GM10847 (cell line): ENCODE measurements around the gene CDX4.

Experiments
- POLR2A ChIP-seq: IDR thresholded peaks from 2 replicates; pipeline ENCODE4 v1.6.1; 2011; ENCODE audit not compliant: insufficient read length; ENCODE audit errors: extremely low read depth

CDX4 gene, protein sequence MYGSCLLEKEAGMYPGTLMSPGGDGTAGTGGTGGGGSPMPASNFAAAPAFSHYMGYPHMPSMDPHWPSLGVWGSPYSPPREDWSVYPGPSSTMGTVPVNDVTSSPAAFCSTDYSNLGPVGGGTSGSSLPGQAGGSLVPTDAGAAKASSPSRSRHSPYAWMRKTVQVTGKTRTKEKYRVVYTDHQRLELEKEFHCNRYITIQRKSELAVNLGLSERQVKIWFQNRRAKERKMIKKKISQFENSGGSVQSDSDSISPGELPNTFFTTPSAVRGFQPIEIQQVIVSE

DNA sequence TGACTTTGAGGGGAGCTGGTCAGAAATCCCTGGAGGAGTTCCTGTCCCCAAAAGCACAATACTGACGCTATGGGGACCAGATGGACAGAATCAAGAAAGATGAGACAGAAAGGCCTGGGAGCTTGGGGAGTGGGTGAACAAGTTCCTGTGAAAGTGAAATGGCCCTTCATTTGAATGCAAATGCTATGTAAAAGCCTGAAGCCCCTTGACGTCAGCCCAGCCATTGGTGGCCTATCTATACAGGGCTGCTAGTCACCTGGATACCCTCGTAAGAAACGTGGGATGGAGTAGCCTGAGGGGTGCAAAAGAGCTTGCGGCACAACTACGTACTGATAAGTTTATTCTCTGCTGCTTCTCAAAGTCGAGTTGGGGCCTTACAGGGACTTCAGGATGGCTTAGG, at the start of gene CDX4:
CDX4 (plus strand) TSS at position 223 of the 400 bp plus-strand sequence. CDS start 201 bp downstream, outside the sequence.
- TF ChIP-seq POLR2A = no peak

DNA sequence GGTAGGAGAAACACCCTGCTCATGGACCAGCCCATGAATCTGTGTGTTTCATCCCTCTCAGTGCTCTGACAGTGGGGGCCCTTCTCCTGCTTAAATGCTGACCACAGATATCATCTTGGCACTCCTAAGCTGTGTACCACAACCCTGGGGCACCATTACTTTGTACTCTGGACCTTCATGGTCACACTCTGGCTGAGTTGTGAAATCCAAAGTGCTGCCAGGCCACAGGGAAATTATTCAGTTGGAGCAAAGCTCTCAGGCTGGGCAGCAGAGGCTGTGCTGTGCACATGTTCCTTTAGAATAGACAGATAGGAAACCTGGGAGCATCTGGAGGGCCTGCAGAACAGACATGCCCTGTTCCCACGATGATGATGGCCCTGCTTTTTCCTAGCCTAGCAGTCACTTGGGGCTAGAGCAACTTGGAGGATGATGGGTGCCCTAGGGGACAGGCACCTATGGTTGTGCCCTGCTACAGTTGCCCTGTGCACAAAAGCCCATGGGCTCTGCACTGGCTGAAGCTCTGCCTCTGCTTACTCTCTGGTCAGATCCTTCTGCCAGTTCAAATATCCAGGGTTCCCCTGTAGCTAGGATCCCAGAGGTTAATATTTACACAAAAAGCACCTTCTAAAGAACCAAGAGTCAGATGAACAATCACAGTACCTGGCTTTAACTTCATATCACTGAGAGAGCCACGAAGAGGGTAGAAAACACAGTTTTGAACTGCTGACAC, 48.5 kb upstream of the CDX4 start:
- no peak for TF ChIP-seq POLR2A

DNA sequence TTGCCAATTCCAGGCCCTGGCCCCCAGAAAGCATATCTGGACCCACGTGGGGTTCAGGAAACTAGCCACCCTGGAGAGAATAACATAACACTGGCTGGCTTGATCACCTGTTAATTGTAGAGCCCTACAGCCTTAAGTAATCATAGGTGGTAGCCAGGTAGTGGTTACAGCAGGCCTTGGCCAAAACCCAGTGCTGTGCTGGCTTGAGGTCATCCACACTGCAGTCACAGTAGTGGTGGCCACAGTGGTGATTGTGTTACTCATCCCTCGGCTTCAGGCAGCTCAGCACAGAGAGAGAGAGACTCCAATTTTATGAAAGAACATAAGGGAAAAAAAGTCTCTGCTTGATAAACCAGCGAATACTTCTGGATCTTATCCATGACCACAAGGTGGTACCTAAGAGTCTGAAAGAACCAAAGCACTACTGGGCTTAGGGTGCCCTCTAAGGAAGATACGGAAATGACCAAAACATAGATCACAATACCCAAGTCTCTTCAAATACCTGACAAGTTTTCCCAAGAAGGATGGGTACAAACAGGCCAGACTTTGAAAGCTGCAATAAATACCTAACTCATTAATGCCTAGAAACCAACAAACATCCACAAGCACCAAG, 46.6 kb upstream of the CDX4 start:
- TF ChIP-seq POLR2A = no peak

DNA sequence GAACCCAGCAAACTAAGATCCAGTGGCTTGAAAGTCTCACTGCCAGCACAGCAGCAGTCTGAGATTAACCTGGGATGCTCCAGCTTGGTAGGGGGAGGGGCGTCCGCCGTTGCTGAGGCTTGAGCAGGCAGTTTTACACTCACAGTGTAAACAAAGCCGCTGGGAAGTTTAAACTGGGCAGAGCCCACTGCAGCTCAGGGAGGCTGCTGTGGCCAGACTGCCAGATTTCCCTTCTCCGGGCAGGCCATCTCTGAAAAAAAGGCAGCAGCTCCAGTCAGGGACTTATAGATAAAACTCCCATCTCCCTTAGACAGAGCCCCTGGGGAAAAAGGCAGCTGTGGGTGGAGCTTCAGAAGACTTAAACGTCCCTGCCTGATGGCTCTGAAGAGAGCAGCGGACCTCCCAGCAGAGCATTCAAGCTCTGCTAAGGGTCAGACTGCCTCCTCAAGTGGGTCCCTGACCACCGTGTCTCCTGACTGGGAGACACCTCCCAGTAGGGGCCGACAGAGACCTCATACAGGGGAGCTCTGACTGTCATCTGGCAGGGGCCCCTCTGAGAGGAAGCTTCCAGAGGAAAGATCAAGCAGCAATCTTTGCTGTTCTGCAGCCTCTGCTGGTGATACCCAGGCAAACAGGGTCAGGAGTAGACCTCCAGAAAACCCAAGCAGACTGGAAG, 45.1 kb upstream of the CDX4 start:
- no peak for TF ChIP-seq POLR2A

DNA sequence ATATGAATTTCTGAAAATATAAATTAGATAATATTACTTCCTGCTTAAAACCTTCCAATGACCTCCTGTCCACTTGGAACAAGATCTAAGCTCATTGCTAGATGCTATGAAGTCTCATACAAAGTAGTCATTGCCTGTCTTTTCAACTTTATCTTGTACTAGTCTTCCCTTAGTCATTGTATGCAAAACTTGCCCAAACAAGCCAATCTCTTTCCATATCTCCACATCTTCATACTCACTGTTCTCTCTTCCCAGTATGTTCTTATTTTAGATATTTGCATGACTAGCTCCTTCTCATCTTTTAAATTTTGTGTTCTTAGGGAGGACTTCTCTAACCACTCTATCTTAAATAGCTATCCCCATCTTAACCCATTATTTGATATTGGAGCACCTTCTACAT, 33.9 kb upstream of the CDX4 start:
- no peak for TF ChIP-seq POLR2A

DNA sequence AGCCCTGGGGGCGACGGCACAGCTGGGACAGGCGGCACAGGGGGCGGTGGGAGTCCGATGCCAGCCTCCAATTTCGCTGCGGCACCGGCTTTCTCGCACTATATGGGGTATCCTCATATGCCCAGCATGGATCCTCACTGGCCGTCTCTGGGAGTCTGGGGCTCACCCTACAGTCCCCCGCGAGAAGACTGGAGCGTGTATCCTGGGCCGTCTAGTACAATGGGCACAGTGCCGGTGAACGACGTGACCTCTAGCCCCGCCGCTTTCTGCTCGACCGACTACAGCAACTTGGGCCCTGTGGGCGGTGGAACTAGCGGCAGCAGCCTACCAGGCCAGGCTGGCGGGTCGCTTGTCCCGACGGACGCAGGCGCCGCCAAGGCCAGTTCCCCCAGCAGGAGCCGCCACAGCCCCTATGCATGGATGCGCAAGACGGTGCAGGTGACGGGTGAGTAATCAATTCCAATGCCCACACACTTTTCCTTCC, 500 bp downstream of the CDX4 start:
- TF ChIP-seq POLR2A = no peak

DNA sequence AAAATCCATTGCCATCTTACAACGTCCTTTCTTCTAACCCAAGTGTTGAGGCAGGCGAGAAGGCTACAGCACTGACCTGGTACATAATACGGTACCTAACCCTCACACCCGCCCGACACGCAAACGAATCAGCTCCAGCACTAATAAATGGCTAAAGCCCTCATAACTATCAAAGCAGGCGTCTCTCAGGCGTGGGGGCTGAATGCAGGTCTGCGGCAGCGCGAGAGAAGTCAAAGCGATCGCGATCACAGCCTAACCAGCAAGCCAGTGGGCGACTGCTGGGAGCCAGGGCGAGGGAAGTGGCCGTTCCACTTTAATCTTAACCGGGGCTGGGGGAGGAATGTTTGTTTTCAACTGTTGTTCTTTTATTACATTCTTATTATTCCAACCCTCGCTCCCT, 1.5 kb downstream of the CDX4 start:
- TF ChIP-seq POLR2A = no peak

DNA sequence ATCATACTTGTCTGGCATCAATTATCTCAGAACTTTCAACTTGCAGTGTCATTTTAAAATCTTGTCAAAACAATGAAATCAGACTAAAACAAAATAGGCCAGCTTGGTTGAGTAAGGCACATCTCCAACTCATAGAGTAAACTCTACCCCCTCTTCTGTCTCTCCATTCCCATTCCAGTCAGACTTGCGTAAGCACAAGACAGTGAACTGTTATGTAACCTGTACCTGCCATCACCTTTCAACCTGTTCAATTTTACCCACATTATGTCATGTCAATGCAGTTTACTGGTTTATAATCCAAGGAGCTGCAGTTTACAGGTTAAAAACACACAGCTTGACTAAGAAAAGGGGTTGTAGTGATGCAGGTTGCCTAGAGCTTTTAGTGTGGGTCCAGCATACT, 8.3 kb downstream of the CDX4 start:
- TF ChIP-seq POLR2A = no peak

DNA sequence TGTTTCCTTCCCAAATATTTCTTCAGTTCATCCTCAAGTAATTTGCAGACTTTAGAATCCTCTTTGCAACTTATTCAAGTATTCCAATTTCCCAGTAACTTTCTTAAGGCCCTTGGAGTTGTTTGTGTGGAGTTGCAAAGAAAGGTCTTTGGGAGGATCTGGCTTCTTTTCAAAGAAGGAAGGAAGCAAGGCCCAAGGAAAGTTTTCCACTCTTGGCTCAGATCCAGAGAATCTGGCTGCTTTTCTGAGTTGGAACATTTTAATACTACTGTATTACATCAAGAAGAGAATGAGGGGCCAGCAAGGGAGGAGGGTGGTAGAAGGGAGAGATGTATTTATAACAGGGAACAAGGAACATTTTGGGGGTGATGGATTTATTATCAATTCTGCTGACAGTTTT, 10.5 kb downstream of the CDX4 start:
- no peak for TF ChIP-seq POLR2A

DNA sequence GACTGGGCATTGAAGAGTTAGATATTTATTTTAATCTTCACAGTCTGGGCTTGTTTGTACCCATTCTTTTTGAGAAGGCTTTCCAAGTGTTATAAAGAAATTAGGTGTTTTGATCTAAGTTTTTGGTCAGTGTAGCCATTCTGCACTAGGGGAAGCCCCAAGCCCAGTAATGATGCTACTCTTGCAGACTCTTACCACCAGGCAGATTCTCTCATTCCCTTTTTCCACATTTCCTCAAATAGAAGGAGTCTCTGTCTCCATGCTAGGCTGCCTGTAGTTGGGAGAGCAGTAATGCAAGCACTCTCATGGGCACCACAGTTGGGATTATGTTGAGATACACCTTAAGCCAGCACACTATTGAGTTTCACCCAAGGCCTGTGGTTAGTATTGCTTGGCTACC, 21.5 kb downstream of the CDX4 start:
- no peak for TF ChIP-seq POLR2A

DNA sequence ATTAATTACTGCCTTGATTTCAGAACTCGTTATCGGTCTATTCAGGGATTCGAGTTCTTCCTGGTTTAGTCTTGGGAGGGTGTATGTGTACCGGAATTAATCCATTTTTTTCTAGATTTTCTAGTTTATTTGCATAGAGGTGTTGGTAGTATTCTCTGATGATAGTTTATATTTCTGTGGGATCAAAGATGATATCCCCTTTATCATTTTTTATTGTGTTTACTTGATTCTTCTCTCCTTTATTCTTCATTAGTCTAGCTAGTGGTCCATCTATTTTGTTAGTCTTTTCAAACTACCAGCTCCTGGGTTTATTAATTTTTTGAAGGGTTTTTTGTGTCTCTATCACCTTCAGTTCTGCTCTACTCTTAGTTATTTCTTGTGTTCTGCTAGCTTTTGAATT, 32.1 kb downstream of the CDX4 start:
- TF ChIP-seq POLR2A = no peak

DNA sequence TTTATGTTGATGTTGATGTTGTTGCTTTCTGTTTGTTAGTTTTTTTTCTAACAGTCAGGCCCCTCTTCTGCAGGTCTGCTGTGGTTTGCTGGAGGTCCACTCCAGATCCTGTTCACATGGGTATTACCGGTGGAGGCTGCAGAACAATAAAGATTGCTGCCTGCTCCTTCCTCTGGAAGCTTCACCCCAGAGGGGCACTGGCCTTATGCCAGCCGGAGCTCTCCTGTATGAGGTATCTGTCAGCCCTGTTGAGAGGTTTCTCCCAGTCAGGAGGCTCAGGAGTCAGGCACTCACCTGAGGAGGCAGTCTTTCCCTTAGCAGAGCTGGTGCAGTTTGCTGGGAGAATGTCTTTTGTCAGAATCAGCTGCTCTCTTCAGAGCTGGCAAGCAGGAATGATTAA, 34.7 kb downstream of the CDX4 start:
- no peak for TF ChIP-seq POLR2A

DNA sequence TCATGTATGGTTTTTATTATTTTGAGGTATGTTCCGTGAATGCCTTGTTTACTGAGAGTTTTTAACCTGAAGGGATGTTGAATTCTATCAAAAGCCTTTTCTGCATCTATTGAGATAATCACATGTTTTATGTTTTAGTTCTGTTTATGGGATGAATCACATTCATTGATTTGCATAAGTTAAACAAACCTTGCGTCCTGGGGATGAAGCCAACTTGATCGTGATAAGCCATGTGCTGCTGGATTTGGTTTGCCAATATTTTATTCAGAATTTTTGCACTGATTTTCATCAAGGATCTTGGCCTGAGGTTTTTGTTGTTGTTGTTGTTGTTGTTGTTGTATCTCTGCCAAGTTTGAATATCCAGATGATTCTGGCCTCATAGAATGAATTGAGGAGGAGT, 43.8 kb downstream of the CDX4 start:
- no peak for TF ChIP-seq POLR2A
